Caco-2 (cell line): ENCODE data around the gene SIRT2. TPM values are rescaled to one million over a fixed set of nuclear protein-coding genes. Genes with fewer than 3 reads are reported as not detected.

ENCODE experiments used
- BruUV-seq: library from RNA; stranded (reverse); fragments of 400-500 nt; replicated peaks from 2 replicates; lab custom pipeline; 2021; lab: Mats Ljungman, UMichigan
- CTCF ChIA-PET: fragments of 300-600 bp; sonication (Branson Sonifier 250); formaldehyde crosslinking; loops from one replicate; lab custom pipeline; 2022; ENCODE audit warnings: antibody characterized with exemption; lab: Charles Lee
- POLR2A ChIA-PET: fragments of 300-600 bp; sonication (Branson Sonifier 250); formaldehyde crosslinking; loops from one replicate; lab custom pipeline; 2022; ENCODE audit warnings: antibody characterized with exemption; lab: Charles Lee
- DNase-seq, 2 experiments: peaks; one replicate each; pipeline versions ENCODE4 v3.0.0 to v3.0.0-alpha.2; 2020 to 2022
- H3K27me3 ChIP-seq: replicated peaks from 2 replicates; pipeline ENCODE4 v1.6.0; 2011; ENCODE audit warnings: low read length; ENCODE audit not compliant: control insufficient read depth, insufficient read depth
- H3K36me3 ChIP-seq: 2 replicates; pipeline ENCODE4 v1.5.1; 2011; ENCODE audit warnings: low read length; ENCODE audit not compliant: control insufficient read depth, insufficient read depth
- H3K4me1 ChIP-seq: fragments of 250-450 bp; sonication (Bioruptor Pico); 2 replicates; pipeline ENCODE4 v1.5.1; 2020; ENCODE audit warnings: mild to moderate bottlenecking
- H3K4me3 ChIP-seq: 2 replicates; pipeline ENCODE4 v1.5.1; 2011; ENCODE audit warnings: low read depth, mild to moderate bottlenecking, control low read depth, low read length
- H3K9me3 ChIP-seq: fragments of 250-450 bp; sonication (Bioruptor Pico); 2 replicates; pipeline ENCODE4 v1.5.1; 2020; ENCODE audit warnings: mild to moderate bottlenecking, moderate library complexity
- H3K27ac Mint-ChIP-seq: one replicate; pipeline ENCODE4 v1.8.0; 2022; ENCODE audit warnings: mixed read lengths; ENCODE audit not compliant: unreplicated experiment
- H3K27me3 Mint-ChIP-seq: one replicate; pipeline ENCODE4 v1.8.0; 2022; ENCODE audit warnings: mixed read lengths; ENCODE audit not compliant: insufficient read depth, unreplicated experiment
- H3K36me3 Mint-ChIP-seq: one replicate; pipeline ENCODE4 v1.8.0; 2022; ENCODE audit warnings: mild to moderate bottlenecking, mixed read lengths; ENCODE audit not compliant: insufficient read depth, unreplicated experiment
- H3K4me1 Mint-ChIP-seq: one replicate; pipeline ENCODE4 v1.8.0; 2022; ENCODE audit warnings: low read depth, mixed read lengths; ENCODE audit not compliant: unreplicated experiment
- H3K4me3 Mint-ChIP-seq: one replicate; pipeline ENCODE4 v1.8.0; 2022; ENCODE audit warnings: mild to moderate bottlenecking, moderate library complexity, mixed read lengths; ENCODE audit not compliant: unreplicated experiment
- H3K9me3 Mint-ChIP-seq: one replicate; pipeline ENCODE4 v1.8.0; 2022; ENCODE audit warnings: mixed read lengths; ENCODE audit not compliant: unreplicated experiment
- CTCF ChIP-seq, 2 experiments: fragments of 200-600 bp in 1 of 2; IDR thresholded peaks; 1 replicate in 1 of 2; 2 replicates in 1 of 2; pipeline versions ENCODE4 v1.5.1 to v1.8.0; 2011 to 2022; ENCODE audit warnings: antibody characterized with exemption in 1 of 2, control low read depth in 1 of 2, inconsistent platforms in 1 of 2, low read depth in 1 of 2, low read length in 1 of 2, mild to moderate bottlenecking in 1 of 2, moderate library complexity in 1 of 2; ENCODE audit not compliant: insufficient read depth in 1 of 2, severe bottlenecking in 1 of 2, unreplicated experiment in 1 of 2
- intact Hi-C: fragments of 100-400 bp; cut with micrococcal nuclease; formaldehyde crosslinking; loops from one replicate; pipeline ENCODE4 v1.10.0; 2022; ENCODE audit not compliant: unreplicated experiment
- total RNA-seq: library from RNA; stranded (reverse); gene quantifications from 2 replicates; pipeline ENCODE4 v1.2.3, GENCODE V29; 2022

The SIRT2 gene
- total RNA-seq, 1 experiment from 2014 or later = 33.3 TPM

DNA sequence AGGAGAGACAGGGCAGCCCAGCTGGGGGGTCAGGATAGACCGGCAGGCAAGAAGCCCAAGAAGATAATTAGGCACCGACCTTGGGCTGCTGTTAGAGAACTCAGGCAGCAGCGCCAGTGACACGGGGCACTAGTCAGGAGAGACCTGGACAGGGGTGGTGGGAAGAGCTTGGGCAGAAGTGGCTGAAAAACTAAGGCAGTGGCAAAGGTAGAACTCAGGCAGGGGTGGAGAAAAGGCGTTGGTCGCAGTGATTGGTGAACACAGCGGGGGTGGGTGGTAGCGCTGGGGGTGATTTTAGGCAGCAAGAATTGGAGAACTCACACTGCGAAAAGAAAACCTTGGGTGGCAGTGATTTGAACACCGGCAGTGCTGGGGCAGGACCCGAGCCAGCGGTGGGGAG, 8.3 kb upstream of the SIRT2 start:
- POLR2A ChIA-PET = interaction anchor here (0.5 kb wide), 1 partner anchor 297 kb away, joined by 10 read pairs; no protein-coding TSS in a partner anchor
- no peak for DNase-seq
- CTCF ChIA-PET = interaction anchor here (1.9 kb wide), 1 partner anchor 23 kb away, joined by 4 read pairs; the partner anchor contains the start of genes MRPS12 and SARS2
- H3K4me3 ChIP-seq = no peak overlapping the region
- H3K36me3 ChIP-seq = peaks cover 3% of the 10 kb centered on the region; the same call in 1 of the 2 replicates
- Mint-ChIP-seq H3K27ac (no peak overlapping the region), H3K9me3 (no peaks in the 10 kb centered on the region), H3K4me1 (peaks cover 7% of the 10 kb centered on the region), H3K27me3 (no peaks in the 10 kb centered on the region), H3K36me3 (peaks cover 32% of the 10 kb centered on the region), H3K4me3 (no peak overlapping the region)
- H3K9me3 ChIP-seq = no peaks in the 10 kb centered on the region; the same call in 1 of the 2 replicates
- H3K27me3 ChIP-seq = no peaks in the 10 kb centered on the region
- no TSS peak for BruUV-seq
- TF ChIP-seq CTCF (IDR thresholded peaks at IDR 0.05; ENCODE audit: insufficient read depth in 1 of 2, low read depth in 1 of 2, low read length in 1 of 2, severe bottlenecking in 1 of 2, unreplicated experiment in 1 of 2) = no peak
- intact Hi-C loops = no loop called here
- peaks cover 10% of the 10 kb centered on the region for H3K4me1 ChIP-seq

- TF ChIP-seq CTCF (IDR thresholded peaks at IDR 0.05; ENCODE audit: insufficient read depth in 1 of 2, low read depth in 1 of 2, low read length in 1 of 2, severe bottlenecking in 1 of 2, unreplicated experiment in 1 of 2) = no peak
- ChIA-PET POLR2A (no interaction called here), CTCF (interaction anchor here (1.9 kb wide), 1 partner anchor 23 kb away, joined by 4 read pairs; the partner anchor contains the start of genes MRPS12 and SARS2)
- no peak overlapping the region for H3K4me3 Mint-ChIP-seq
- Histone ChIP-seq H3K9me3 (no peaks in the 10 kb centered on the region; the same call in 1 of the 2 replicates), H3K4me3 (no peak overlapping the region), H3K27me3 (no peaks in the 10 kb centered on the region), H3K4me1 (peaks cover 10% of the 10 kb centered on the region), H3K36me3 (peaks cover 3% of the 10 kb centered on the region; the same call in 1 of the 2 replicates)
- no peak for DNase-seq
- H3K27me3 Mint-ChIP-seq = no peaks in the 10 kb centered on the region
- H3K4me1 Mint-ChIP-seq = peaks cover 7% of the 10 kb centered on the region
- intact Hi-C loops = no loop called here
- no TSS peak for BruUV-seq
- H3K27ac Mint-ChIP-seq = no peak overlapping the region
- H3K36me3 Mint-ChIP-seq = peaks cover 29% of the 10 kb centered on the region
- no peaks in the 10 kb centered on the region for H3K9me3 Mint-ChIP-seq
These were observed 7.8 kb upstream of the SIRT2 start for GRCh38 chr19:38907227-38907626.

GRCh38 chr19:38905620-38906019, 6.2 kb upstream of the SIRT2 start:
- no peaks in the 10 kb centered on the region for H3K27me3 ChIP-seq
- Mint-ChIP-seq H3K27ac (no peak overlapping the region), H3K4me3 (no peak overlapping the region), H3K36me3 (peaks cover 34% of the 10 kb centered on the region), H3K27me3 (no peaks in the 10 kb centered on the region), H3K9me3 (no peaks in the 10 kb centered on the region), H3K4me1 (peaks cover 12% of the 10 kb centered on the region)
- no TSS peak for BruUV-seq
- no peak for DNase-seq
- no peaks in the 10 kb centered on the region; the same call in 1 of the 2 replicates for H3K9me3 ChIP-seq
- H3K36me3 ChIP-seq = peaks cover 3% of the 10 kb centered on the region; the same call in 1 of the 2 replicates
- ChIA-PET POLR2A (no interaction called here), CTCF (interaction anchor here (1.9 kb wide), 1 partner anchor 25 kb away, joined by 4 read pairs; the partner anchor contains the start of genes MRPS12 and SARS2)
- intact Hi-C loops = no loop called here
- H3K4me3 ChIP-seq = no peak overlapping the region
- H3K4me1 ChIP-seq = peaks cover 15% of the 10 kb centered on the region
- TF ChIP-seq CTCF (IDR thresholded peaks at IDR 0.05; ENCODE audit: insufficient read depth in 1 of 2, low read depth in 1 of 2, low read length in 1 of 2, severe bottlenecking in 1 of 2, unreplicated experiment in 1 of 2) = no peak
